PC-9 (cell line): ENCODE results near the gene RBFOX2.

Experiments
- CTCF ChIP-seq: fragments of 200-600 bp; sonication (generic); conservative IDR thresholded peaks from 2 replicates; pipeline ENCODE4 v1.6.1; 2017; ENCODE audit warnings: mixed run types, antibody characterized with exemption, mild to moderate bottlenecking, moderate library complexity
- EZH2 ChIP-seq: fragments of 200-600 bp; sonication (generic); IDR thresholded peaks from 2 replicates; pipeline ENCODE4 v1.8.0; 2017; ENCODE audit warnings: antibody characterized with exemption, low read depth

GRCh38 chr22:35883031-35883620 lies 145.5 kb downstream of the RBFOX2 start:
- no peak for TF ChIP-seq CTCF
- no peak for TF ChIP-seq EZH2
